ENCODE results near the gene CELF1. TPM values are rescaled to one million over a fixed set of nuclear protein-coding genes. Genes with fewer than 3 reads are reported as not detected.

CELF1 gene
- total RNA-seq, 1 experiment from 2014 or later, result 119 TPM

Other genes starting within 250 kb of the CELF1 start
- not detected in 2 replicates for gene MYBPC3, start 200.4 kb downstream of the CELF1 start, total RNA-seq (2014; rRNA removed; shearing (Covaris generic))
- 0.42 and 0.81 TPM in 2 replicates for gene SPI1, start 174.6 kb downstream of the CELF1 start, total RNA-seq (2014; rRNA removed; shearing (Covaris generic))
- gene SLC39A13, start 144.5 kb downstream of the CELF1 start, total RNA-seq (2014; rRNA removed; shearing (Covaris generic)), result 26.7 and 29.0 TPM in 2 replicates
- 132 and 162 TPM in 2 replicates for gene PSMC3, start 126.7 kb downstream of the CELF1 start, total RNA-seq (2014; rRNA removed; shearing (Covaris generic))
- gene RAPSN, start 104.0 kb downstream of the CELF1 start, total RNA-seq (2014; rRNA removed; shearing (Covaris generic)), result 0.33 and 0.42 TPM in 2 replicates
- gene PTPMT1, start 12.5 kb upstream of the CELF1 start, total RNA-seq (2014; rRNA removed; shearing (Covaris generic)), result 83.9 and 95.1 TPM in 2 replicates
- gene KBTBD4, start 25.8 kb upstream of the CELF1 start, total RNA-seq (2014; rRNA removed; shearing (Covaris generic)), result 20.1 and 23.7 TPM in 2 replicates
- 82.1 and 101 TPM in 2 replicates for gene NDUFS3, start 25.9 kb upstream of the CELF1 start, total RNA-seq (2014; rRNA removed; shearing (Covaris generic))
- not detected in 2 replicates for gene FAM180B, start 33.5 kb upstream of the CELF1 start, total RNA-seq (2014; rRNA removed; shearing (Covaris generic))
- 5.0 and 5.2 TPM in 2 replicates for gene C1QTNF4, start 41.3 kb upstream of the CELF1 start, total RNA-seq (2014; rRNA removed; shearing (Covaris generic))
- gene MTCH2, start 89.4 kb upstream of the CELF1 start, total RNA-seq (2014; rRNA removed; shearing (Covaris generic)), result 143 and 148 TPM in 2 replicates
- gene AGBL2, start 162.2 kb upstream of the CELF1 start, total RNA-seq (2014; rRNA removed; shearing (Covaris generic)), result 1.0 and 5.2 TPM in 2 replicates
- gene FNBP4, start 214.2 kb upstream of the CELF1 start, total RNA-seq (2014; rRNA removed; shearing (Covaris generic)), result 33.2 and 65.7 TPM in 2 replicates